Mucosa of descending colon (tissue), 3 donors: ENCODE data around the gene CD226. TPM values are rescaled to one million over a fixed set of nuclear protein-coding genes. Genes with fewer than 3 reads are reported as not detected.
A peak's percentile ranks its signal among the peaks of the same experiment; 100 is the strongest.
"Not testable (repeated sequence)": the region's sequence is repeated elsewhere in the genome, so short reads cannot be mapped to it uniquely, and the experiment has no call there.

Experiments used
- ATAC-seq: fragments of 200-7000 bp; cut with Tn5 transposase; one replicate; pipeline ENCODE4 v1.9.1; 2020; ENCODE audit warnings: mild to moderate bottlenecking, moderate library complexity
- DNase-seq, 3 donors: peaks; one replicate each; pipeline ENCODE4 v3.0.0-alpha.2; 2020
- H3K36me3 ChIP-seq: fragments of 200-600 bp; one replicate; pipeline ENCODE4 v1.8.0; 2021; ENCODE audit warnings: low read depth, mild to moderate bottlenecking
- H3K4me1 ChIP-seq: fragments of 200-600 bp; one replicate; pipeline ENCODE4 v1.8.0; 2021; ENCODE audit warnings: low read depth, mild to moderate bottlenecking
- H3K4me3 ChIP-seq: fragments of 200-600 bp; one replicate; pipeline ENCODE4 v1.8.0; 2021; ENCODE audit warnings: mild to moderate bottlenecking
- H3K9me3 ChIP-seq: fragments of 200-600 bp; one replicate; pipeline ENCODE4 v1.8.0; 2021; ENCODE audit warnings: mild to moderate bottlenecking
- intact Hi-C, 2 donors: fragments of 100-400 bp; cut with DNase I in 1 of 2; cut with micrococcal nuclease in 1 of 2; formaldehyde crosslinking; loops; one replicate each; pipeline versions ENCODE4 v1.11.0 to v1.11.1; 2022; cut with DNase I, micrococcal nuclease
- total RNA-seq, 3 donors: library from RNA; stranded (reverse); fragmentation: NEBNext Ultra II Directional in 2 of 3; extraction: Animal tissue kit (Norgen Biotek cat#: 25700) in 2 of 3; gene quantifications; one replicate each; pipeline versions ENCODE4 v1.2.1 to v1.2.4, GENCODE V29; 2021 to 2023
- TF ChIP-seq, protein P1 (sequence below): fragments of 200-600 bp; IDR thresholded peaks from one replicate; pipeline ENCODE4 v1.8.0; 2022; ENCODE audit warnings: antibody characterized with exemption, mild to moderate bottlenecking
- donor health status: DM: no; HTN: no; CAD: no; lungs with moderate emphysema.
- donor health status: DM: no; HTN: no; CAD: no.
- donor health status: DM: no; HTN: yes; CAD: no.

CD226 gene
- total RNA-seq, 3 donors from 2014 or later, result 1.2 to 2.7 (median 2.0) TPM

DNA sequence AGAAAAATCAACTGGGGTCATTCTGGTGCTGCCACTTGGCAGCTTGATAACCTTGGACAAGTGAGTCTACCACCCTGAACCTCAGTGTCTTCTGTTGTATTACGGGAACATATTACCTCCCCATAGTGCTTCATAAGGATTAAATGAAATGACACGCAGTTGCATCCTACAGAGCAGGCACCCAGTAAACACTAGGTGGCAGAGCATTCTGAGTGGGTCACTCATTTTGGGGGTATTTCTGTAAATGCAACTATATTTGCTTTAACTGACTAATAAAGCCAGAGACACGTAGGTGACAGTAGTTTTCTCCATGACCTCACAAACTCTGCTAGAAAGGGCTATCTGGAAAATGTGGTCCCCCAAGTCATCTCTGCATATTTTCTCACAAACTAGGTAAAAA lies 4.7 kb downstream of the CD226 start:
- Histone ChIP-seq H3K36me3 (no peaks in the 10 kb centered on the region), H3K4me3 (no peak overlapping the region), H3K9me3 (no peaks in the 10 kb centered on the region), H3K4me1 (no peaks in the 10 kb centered on the region)
- TF ChIP-seq, protein P1, sequence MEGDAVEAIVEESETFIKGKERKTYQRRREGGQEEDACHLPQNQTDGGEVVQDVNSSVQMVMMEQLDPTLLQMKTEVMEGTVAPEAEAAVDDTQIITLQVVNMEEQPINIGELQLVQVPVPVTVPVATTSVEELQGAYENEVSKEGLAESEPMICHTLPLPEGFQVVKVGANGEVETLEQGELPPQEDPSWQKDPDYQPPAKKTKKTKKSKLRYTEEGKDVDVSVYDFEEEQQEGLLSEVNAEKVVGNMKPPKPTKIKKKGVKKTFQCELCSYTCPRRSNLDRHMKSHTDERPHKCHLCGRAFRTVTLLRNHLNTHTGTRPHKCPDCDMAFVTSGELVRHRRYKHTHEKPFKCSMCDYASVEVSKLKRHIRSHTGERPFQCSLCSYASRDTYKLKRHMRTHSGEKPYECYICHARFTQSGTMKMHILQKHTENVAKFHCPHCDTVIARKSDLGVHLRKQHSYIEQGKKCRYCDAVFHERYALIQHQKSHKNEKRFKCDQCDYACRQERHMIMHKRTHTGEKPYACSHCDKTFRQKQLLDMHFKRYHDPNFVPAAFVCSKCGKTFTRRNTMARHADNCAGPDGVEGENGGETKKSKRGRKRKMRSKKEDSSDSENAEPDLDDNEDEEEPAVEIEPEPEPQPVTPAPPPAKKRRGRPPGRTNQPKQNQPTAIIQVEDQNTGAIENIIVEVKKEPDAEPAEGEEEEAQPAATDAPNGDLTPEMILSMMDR, result no peak
- intact Hi-C loops, result no loop called here
- DNase-seq (no peak), ATAC-seq (no peak)

DNA sequence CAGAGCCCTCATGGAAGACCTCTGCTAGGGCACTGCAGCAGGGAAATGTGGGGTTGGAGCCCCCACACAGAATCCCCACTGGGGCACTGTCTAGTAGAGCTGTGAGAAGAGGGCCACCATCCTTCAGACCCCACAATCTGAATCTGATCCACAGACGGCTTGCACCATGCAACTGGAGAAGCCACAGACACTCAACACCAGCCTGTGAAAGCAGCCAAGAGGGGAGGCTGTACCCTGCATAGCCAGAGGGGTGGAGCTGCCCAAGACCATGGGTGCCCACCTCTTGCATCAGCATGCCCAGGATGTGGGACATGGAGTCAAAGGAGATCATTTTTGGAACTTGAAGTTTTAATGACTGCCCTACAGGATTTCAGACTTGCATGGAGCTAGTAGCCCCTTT lies 6.5 kb downstream of the CD226 start:
- Histone ChIP-seq H3K4me1 (no peaks in the 10 kb centered on the region), H3K4me3 (no peak overlapping the region), H3K9me3 (no peaks in the 10 kb centered on the region), H3K36me3 (no peaks in the 10 kb centered on the region)
- intact Hi-C loops, result no loop called here
- TF ChIP-seq, protein P1, result no peak
- DNase-seq (no peak), ATAC-seq (no peak)

DNA sequence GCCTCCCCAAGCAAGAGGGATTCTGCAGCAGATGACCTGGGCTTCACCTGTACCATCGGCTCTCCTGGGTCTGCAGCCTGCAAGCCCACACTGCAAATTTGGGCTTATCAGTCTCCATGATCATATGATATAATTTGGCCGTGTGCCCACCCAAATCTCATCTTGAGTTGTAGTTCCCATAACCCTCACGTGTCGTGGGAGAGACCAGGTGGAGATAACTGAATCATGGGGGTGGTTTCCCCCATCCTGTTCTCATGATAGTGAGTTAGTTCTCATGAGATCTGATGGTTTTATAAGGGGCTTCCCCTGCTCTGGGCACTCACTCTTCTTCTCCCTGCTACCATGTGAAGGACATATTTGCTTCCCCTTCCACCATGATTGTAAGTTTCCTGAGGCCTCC lies 7.9 kb downstream of the CD226 start:
- DNase-seq, ATAC-seq, H3K9me3 ChIP-seq, intact Hi-C loops, H3K4me3 ChIP-seq, H3K4me1 ChIP-seq, H3K36me3 ChIP-seq: not testable (repeated sequence)

DNA sequence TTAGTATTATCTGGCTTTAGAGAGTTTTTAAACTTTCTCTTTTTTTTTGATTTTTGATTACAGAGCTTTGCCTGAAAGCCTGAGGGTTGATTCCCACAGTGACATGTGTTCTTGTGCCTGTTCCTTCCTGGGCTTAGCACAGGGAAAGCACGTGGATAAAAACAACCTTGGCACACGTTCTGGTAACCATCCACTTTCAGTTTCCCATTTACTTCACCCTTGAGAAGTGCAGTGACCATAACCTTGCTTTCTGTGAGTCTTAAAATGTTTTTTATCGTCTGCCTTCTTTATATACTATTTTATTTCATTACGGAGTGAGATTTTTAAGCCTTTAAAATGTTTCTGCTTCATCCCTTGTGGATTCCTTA lies 11.5 kb downstream of the CD226 start:
- TF ChIP-seq, protein P1, result no peak
- intact Hi-C loops, result no loop called here
- peak; percentile 79 for ATAC-seq
- Histone ChIP-seq H3K9me3 (no peaks in the 10 kb centered on the region), H3K36me3 (no peaks in the 10 kb centered on the region), H3K4me1 (no peaks in the 10 kb centered on the region), H3K4me3 (no peak overlapping the region)
- no peak for DNase-seq

DNA sequence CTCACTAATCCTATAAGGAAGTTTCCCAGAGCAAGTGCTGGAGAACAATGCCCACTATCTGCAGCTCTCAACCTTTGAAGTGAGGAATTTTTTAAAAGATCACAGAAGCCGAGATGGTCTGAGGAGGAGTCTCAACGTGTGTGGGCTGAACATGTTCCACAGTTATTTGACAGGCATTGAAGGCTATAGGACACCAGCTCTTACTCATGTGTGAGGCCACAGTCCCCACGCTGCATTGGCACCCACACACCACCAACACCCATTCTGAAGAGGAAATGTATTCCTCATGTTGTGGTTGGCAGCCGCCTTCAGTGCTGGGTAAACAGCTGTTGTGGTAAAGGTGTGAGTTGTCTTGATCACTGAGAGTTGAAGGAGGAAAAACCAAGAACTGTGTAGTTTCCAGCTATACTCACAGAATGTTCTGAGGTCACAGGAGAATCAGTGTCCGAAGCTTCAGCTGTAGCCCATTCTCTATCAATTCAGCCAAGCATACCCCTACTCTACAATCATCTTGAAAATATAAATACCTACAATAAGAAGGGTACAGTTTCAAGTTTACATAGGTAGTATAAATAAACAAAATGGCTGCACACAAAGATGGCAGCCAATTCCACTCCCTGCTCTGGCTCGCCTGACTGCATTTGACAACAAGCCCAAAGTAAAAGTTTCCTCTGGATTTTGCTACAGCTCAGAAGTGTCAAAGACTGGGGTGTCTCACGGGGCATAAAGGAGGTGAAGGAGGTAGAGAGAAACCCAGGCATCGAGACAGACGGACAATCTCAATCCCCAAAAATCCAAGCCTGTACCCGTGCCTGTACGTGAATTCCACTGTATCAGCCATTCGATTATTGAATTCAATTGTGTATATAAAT lies 12.1 kb downstream of the CD226 start:
- H3K9me3 ChIP-seq, result no peaks in the 10 kb centered on the region
- no peaks in the 10 kb centered on the region for H3K36me3 ChIP-seq
- no peak overlapping the region for H3K4me3 ChIP-seq
- ATAC-seq (peak; percentile 91), DNase-seq (peak; percentile 36 to 73 (median 41))
- TF ChIP-seq, protein P1, result no peak
- no peaks in the 10 kb centered on the region for H3K4me1 ChIP-seq
- intact Hi-C loops, result no loop called here

DNA sequence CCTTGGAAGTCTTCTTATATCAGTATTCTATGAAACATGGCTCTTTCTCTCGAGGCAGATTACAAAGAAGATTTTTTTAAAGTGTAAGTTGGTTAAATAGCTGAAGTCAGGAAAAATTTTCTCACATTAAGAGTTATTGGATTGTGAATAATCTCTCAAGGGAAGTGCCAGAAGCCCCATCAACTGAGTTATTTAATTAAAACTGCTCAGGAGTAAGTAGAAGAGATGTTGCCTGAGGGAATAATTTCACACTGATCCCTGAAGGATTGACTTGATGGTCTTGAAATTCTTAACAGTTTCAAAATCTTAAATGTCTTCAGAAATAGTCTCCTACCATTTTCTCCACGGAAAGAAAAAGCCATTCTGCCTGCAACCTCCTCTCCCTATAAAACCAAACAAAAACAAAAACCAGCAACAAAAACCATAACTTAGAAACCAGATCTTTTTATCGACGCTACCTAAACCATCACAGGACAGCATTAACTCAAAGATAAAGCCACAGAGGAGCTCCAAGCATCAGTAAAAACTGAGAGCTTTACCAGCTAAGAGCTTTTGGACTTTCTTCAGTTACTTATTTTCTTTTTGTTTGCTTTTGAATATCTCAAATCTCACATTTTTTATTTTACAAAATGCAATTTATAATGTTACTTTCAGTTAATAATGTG lies 12.9 kb downstream of the CD226 start:
- Histone ChIP-seq H3K4me3 (no peak overlapping the region), H3K36me3 (no peaks in the 10 kb centered on the region), H3K4me1 (no peaks in the 10 kb centered on the region), H3K9me3 (no peaks in the 10 kb centered on the region)
- DNase-seq (no peak), ATAC-seq (no peak)
- intact Hi-C loops, result no loop called here
- TF ChIP-seq, protein P1, result no peak
